Memory B cell (primary cell): Measurements from ENCODE around the gene LRRC58.

Source experiments
- ATAC-seq: fragments of 150-1000 bp; cut with Tn5 transposase; 2 replicates; pipeline ENCODE4 v1.10.0; 2021; ENCODE audit warnings: low read depth, mild to moderate bottlenecking, moderate library complexity
- DNase-seq, 2 donors: peaks; one replicate each; pipeline ENCODE4 v3.0.0; 2022; ENCODE audit warnings: low spot score in 2 of 2
- H3K27ac Mint-ChIP-seq: one replicate; pipeline ENCODE4 v1.8.0; 2022; ENCODE audit warnings: mild to moderate bottlenecking, moderate library complexity, mixed read lengths
- H3K27me3 Mint-ChIP-seq: one replicate; pipeline ENCODE4 v1.8.0; 2022; ENCODE audit warnings: mixed read lengths
- H3K36me3 Mint-ChIP-seq: one replicate; pipeline ENCODE4 v1.8.0; 2022; ENCODE audit warnings: mild to moderate bottlenecking, mixed read lengths
- H3K4me1 Mint-ChIP-seq: one replicate; pipeline ENCODE4 v1.8.0; 2022; ENCODE audit warnings: mixed read lengths
- H3K4me3 Mint-ChIP-seq: one replicate; pipeline ENCODE4 v1.8.0; 2022; ENCODE audit warnings: mild to moderate bottlenecking, moderate library complexity, mixed read lengths
- H3K9me3 Mint-ChIP-seq: one replicate; pipeline ENCODE4 v1.8.0; 2022; ENCODE audit warnings: mixed read lengths

The LRRC58 gene

DNA sequence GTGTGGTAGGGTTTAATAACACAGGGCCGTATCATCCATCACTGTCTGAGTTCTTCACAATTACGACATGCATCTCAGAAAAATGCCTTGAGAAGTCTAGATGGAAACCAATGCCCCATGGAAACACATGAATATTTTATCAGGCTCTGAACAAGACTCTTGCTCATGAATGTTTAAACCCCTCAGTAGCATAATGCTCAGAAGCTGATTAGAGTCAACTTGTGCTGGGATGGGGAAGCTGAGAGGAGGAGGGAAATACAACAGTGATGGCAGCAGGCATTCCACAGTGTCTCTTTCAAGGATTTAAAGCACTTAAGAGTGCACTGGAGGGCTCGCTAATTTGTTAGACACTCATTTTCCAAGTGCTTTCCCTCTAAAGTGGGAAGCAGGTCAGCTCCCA lies 67.9 kb downstream of the LRRC58 start:
- peaks cover 18% of the 10 kb centered on the region for H3K27me3 Mint-ChIP-seq

DNA sequence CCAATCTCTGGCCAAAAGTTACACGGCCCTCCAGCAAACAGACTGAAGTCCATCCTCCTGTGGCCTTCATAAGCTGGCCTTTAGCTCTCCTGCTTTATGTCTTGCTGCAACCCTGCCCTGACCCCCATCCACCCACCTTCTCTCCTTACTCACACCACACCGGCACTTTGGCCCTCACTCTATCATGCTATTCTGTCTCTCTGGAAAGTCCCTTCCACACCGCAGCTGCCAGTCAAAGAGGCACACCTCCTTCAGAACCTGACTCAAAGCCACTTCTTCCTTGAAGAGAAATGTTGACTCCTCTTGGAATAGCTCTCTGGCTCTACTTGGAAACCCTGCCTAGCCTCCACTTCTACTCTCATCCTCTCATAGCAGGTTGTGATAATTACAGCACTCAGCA lies 68.6 kb downstream of the LRRC58 start:
- H3K36me3 Mint-ChIP-seq = no peaks in the 10 kb centered on the region
- H3K27me3 Mint-ChIP-seq = peaks cover 19% of the 10 kb centered on the region
- no peak overlapping the region for H3K27ac Mint-ChIP-seq
- peaks cover 2% of the 10 kb centered on the region for H3K4me1 Mint-ChIP-seq
- H3K4me3 Mint-ChIP-seq = no peak overlapping the region
- H3K9me3 Mint-ChIP-seq = peaks cover 2% of the 10 kb centered on the region
- ATAC-seq = no peak
- no peak for DNase-seq

More for the DNA sequence above, 67.9 kb downstream of the LRRC58 start:
- ATAC-seq = no peak
- Mint-ChIP-seq H3K4me1 (peaks cover 2% of the 10 kb centered on the region), H3K27ac (no peak overlapping the region), H3K36me3 (no peaks in the 10 kb centered on the region), H3K4me3 (no peak overlapping the region), H3K9me3 (peaks cover 2% of the 10 kb centered on the region)
- no peak for DNase-seq

DNA sequence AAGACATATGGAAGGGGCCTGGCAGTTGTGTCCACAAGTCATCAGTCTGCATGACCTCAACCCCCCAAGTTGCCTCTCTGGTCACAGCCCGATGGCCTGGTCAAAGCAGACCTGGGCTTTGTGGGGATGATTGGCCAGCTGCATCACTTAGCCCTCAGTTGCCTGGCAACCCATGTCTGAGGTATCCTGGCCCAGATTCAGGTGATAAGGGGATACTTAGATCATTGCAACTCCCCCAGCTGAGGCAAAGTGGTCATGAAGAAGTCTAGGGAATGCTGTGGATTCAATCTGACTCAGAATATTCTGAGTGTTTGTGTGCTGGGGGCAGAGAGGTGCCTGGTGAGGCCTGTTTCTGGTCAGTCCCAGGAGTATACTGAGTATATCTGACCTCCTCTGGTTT lies 69.1 kb downstream of the LRRC58 start:
- no peak overlapping the region for H3K4me3 Mint-ChIP-seq
- ATAC-seq (no peak), DNase-seq (no peak)
- no peak overlapping the region for H3K27ac Mint-ChIP-seq
- peaks cover 2% of the 10 kb centered on the region for H3K9me3 Mint-ChIP-seq
- no peaks in the 10 kb centered on the region for H3K36me3 Mint-ChIP-seq
- H3K4me1 Mint-ChIP-seq = peaks cover 2% of the 10 kb centered on the region
- peaks cover 19% of the 10 kb centered on the region for H3K27me3 Mint-ChIP-seq

DNA sequence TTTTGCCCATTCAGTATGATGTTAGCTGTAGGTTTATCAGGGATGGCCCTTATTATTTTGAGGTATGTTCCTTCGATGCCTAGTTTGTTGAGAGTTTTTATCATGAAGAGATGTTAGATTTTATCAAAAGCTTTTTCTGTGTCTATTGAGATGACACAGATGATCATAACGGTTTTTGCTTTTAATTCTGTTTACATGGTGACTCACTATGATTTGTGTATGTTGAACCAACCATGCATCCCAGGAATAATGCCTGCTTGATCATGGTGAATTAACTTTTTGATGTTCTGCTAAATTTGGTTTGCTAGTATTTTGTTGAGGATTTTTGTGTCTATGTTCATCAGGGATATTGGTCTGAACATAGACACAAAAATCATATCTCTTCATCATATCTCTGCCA lies 72.4 kb downstream of the LRRC58 start:
- ATAC-seq (no peak), DNase-seq (no peak)
- Mint-ChIP-seq H3K9me3 (peaks cover 3% of the 10 kb centered on the region), H3K27me3 (peaks cover 11% of the 10 kb centered on the region), H3K27ac (no peak overlapping the region), H3K4me1 (no peaks in the 10 kb centered on the region), H3K36me3 (no peaks in the 10 kb centered on the region), H3K4me3 (no peak overlapping the region)

DNA sequence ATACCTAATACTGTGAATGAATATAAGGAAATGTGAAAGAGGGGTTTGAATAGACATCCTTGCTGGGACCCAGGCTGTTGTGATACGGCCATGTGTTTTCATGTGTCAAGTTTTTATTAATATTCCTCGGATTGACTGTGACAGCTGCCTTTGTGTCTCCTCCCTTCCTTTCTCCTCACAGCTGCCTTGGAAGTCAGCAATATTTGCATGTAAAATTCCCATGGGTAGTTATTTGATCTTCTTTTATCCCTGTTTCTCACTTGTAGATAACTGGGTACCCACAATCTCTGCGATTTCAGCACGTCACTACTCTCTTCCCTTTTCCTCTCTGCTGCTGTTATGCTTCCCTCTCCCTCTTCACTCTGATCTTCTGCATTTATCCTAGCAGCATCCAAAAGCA lies 73.5 kb downstream of the LRRC58 start:
- Mint-ChIP-seq H3K36me3 (no peaks in the 10 kb centered on the region), H3K27me3 (peaks cover 6% of the 10 kb centered on the region), H3K4me3 (no peak overlapping the region), H3K4me1 (no peaks in the 10 kb centered on the region), H3K27ac (no peak overlapping the region), H3K9me3 (peaks cover 3% of the 10 kb centered on the region)
- ATAC-seq = no peak
- DNase-seq = no peak

DNA sequence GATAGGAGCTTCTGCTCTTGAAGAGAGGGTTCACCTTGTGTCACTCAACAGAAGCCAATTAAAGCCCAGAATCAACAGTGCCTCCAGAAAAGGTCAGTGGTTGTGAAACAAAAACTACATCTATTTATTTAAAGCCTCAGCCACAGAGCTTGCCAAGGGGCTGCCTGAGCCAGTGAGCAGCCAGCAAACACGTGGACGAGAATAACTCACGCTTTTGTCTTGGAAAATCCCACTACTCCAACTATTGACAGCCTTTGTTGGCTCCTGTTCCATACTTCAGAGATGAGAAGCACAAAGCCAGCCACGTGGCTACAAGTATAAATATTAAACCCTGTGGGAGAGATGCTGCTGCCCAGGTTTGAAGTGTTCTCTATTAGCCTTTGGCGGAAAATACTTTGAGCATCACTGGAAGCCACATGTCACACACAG lies 74.4 kb downstream of the LRRC58 start:
- Mint-ChIP-seq H3K4me3 (no peak overlapping the region), H3K4me1 (no peaks in the 10 kb centered on the region), H3K27ac (no peak overlapping the region), H3K9me3 (peaks cover 3% of the 10 kb centered on the region), H3K36me3 (no peaks in the 10 kb centered on the region), H3K27me3 (peaks cover 5% of the 10 kb centered on the region)
- DNase-seq = no peak
- no peak for ATAC-seq
